ENCODE results near the gene AOC3. TPM values are rescaled to one million over a fixed set of nuclear protein-coding genes. Genes with fewer than 3 reads are reported as not detected.

The AOC3 gene
- total RNA-seq, 1 experiment from 2014 or later, result 0.26 TPM

- ChIA-PET POLR2A (ENCODE audit: unreplicated experiment) (no interaction called here), CTCF (no interaction called here)
- no peaks in the 10 kb centered on the region for H4K20me1 ChIP-seq (ENCODE audit: low read length)
- peaks cover 8% of the 10 kb centered on the region for H3K4me1 ChIP-seq (ENCODE audit: insufficient read depth, low read length)
- peaks cover 36% of the 10 kb centered on the region for H3K36me3 ChIP-seq (ENCODE audit: low read depth, low read length)
- ATAC-seq (no peak), DNase-seq (peak; percentile 46)
- H3K79me2 ChIP-seq (ENCODE audit: low read length), result no peaks in the 10 kb centered on the region
- peak overlapping the region; percentile 22; the same call in 1 of the 2 replicates for H3K27ac ChIP-seq (ENCODE audit: low read length)
- no peak overlapping the region for H3K9ac ChIP-seq (ENCODE audit: low read length)
- H3K4me2 ChIP-seq (ENCODE audit: low read length), result no peak overlapping the region; the same call in 1 of the 2 replicates
- no peaks in the 10 kb centered on the region for H3K9me3 ChIP-seq (ENCODE audit: low read length)
- H3K9me2 ChIP-seq (replicated peaks; ENCODE audit: low read length), result no peaks in the 10 kb centered on the region
- no peaks in the 10 kb centered on the region for H3K27me3 ChIP-seq (ENCODE audit: low read length)
- no peak for TF ChIP-seq EZH2phosphoT487 (IDR thresholded peaks at IDR 0.05; ENCODE audit: borderline replicate concordance, low read length)
- intact Hi-C loops (cut with micrococcal nuclease), result loop anchor here (5.0 kb wide), 1 partner anchor 151 kb away; the partner anchor contains the start of gene RPL27
- H2AFZ ChIP-seq (ENCODE audit: low read length), result no peak overlapping the region
- no TSS peak for BruUV-seq (replicated peaks)
- H3K4me3 ChIP-seq (ENCODE audit: low read length), result no peak overlapping the region
- no peaks in the 10 kb centered on the region for H3F3A ChIP-seq (ENCODE audit: low read length, unreplicated experiment)
Measured at GRCh38 chr17:42845918-42846593, 4.9 kb upstream of the AOC3 start.

GRCh38 chr17:42846594-42847280 is 4.3 kb upstream of the AOC3 start:
- H2AFZ ChIP-seq (ENCODE audit: low read length), result no peak overlapping the region
- intact Hi-C loops (cut with micrococcal nuclease), result loop anchor here (5.0 kb wide), 1 partner anchor 151 kb away; the partner anchor contains the start of gene RPL27
- ATAC-seq (no peak), DNase-seq (no peak)
- no peak for TF ChIP-seq CTCF (conservative IDR thresholded peaks at IDR 0.05; ENCODE audit: low read depth, low read length)
- TF ChIP-seq EZH2 (IDR thresholded peaks at IDR 0.05; ENCODE audit: low read length, unreplicated experiment), result no peak
- H3K27me3 ChIP-seq (ENCODE audit: low read length), result no peaks in the 10 kb centered on the region
- H3K36me3 ChIP-seq (ENCODE audit: low read depth, low read length), result peaks cover 30% of the 10 kb centered on the region
- H3K4me1 ChIP-seq (ENCODE audit: insufficient read depth, low read length), result peaks cover 8% of the 10 kb centered on the region
- ChIA-PET POLR2A (ENCODE audit: unreplicated experiment) (no interaction called here), CTCF (interaction anchor here (0.6 to 1.4 kb wide), 2 partner anchors 82 to 151 kb away, joined by 3 to 8 read pairs; partner anchors contain the start of gene RPL27)
- H3K4me3 ChIP-seq (ENCODE audit: low read length), result no peak overlapping the region
- H3K27ac ChIP-seq (ENCODE audit: low read length), result peak overlapping the region; percentile 22; the same call in 1 of the 2 replicates
- H3K9ac ChIP-seq (ENCODE audit: low read length), result no peak overlapping the region
- no peaks in the 10 kb centered on the region for H4K20me1 ChIP-seq (ENCODE audit: low read length)
- no peaks in the 10 kb centered on the region for H3K9me2 ChIP-seq (replicated peaks; ENCODE audit: low read length)
- BruUV-seq (replicated peaks), result no TSS peak
- no peaks in the 10 kb centered on the region for H3F3A ChIP-seq (ENCODE audit: low read length, unreplicated experiment)
- H3K9me3 ChIP-seq (ENCODE audit: low read length), result no peaks in the 10 kb centered on the region
- H3K4me2 ChIP-seq (ENCODE audit: low read length), result no peak overlapping the region
- no peaks in the 10 kb centered on the region for H3K79me2 ChIP-seq (ENCODE audit: low read length)

GRCh38 chr17:42848093-42848492 is 2.9 kb upstream of the AOC3 start:
- H3K9me3 ChIP-seq (ENCODE audit: low read length), result no peaks in the 10 kb centered on the region
- H3K9me2 ChIP-seq (replicated peaks; ENCODE audit: low read length), result no peaks in the 10 kb centered on the region
- BruUV-seq (replicated peaks), result no TSS peak
- no peaks in the 10 kb centered on the region for H4K20me1 ChIP-seq (ENCODE audit: low read length)
- CTCF ChIA-PET, result interaction anchor here (1.4 kb wide), 1 partner anchor 81 kb away, joined by 8 read pairs; no protein-coding TSS in a partner anchor
- intact Hi-C loops (cut with micrococcal nuclease), result loop anchor here (5.0 kb wide), 1 partner anchor 149 kb away; the partner anchor contains the start of gene RPL27
- POLR2A ChIA-PET (ENCODE audit: unreplicated experiment), result no interaction called here
- no peaks in the 10 kb centered on the region for H3K27me3 ChIP-seq (ENCODE audit: low read length)
- TF ChIP-seq EZH2 (IDR thresholded peaks at IDR 0.05; ENCODE audit: low read length, unreplicated experiment), result no peak
- no peak for TF ChIP-seq CTCF (conservative IDR thresholded peaks at IDR 0.05; ENCODE audit: low read depth, low read length)
- no peak for TF ChIP-seq EZH2phosphoT487 (IDR thresholded peaks at IDR 0.05; ENCODE audit: borderline replicate concordance, low read length)
- no peak overlapping the region for H3K9ac ChIP-seq (ENCODE audit: low read length)
- DNase-seq (no peak), ATAC-seq (no peak)
- H3K27ac ChIP-seq (ENCODE audit: low read length), result no peak overlapping the region
- H3K79me2 ChIP-seq (ENCODE audit: low read length), result no peaks in the 10 kb centered on the region
- H3F3A ChIP-seq (ENCODE audit: low read length, unreplicated experiment), result no peaks in the 10 kb centered on the region
- H3K4me2 ChIP-seq (ENCODE audit: low read length), result no peak overlapping the region
- H2AFZ ChIP-seq (ENCODE audit: low read length), result no peak overlapping the region
- H3K4me1 ChIP-seq (ENCODE audit: insufficient read depth, low read length), result peaks cover 8% of the 10 kb centered on the region
- no peak overlapping the region for H3K4me3 ChIP-seq (ENCODE audit: low read length)
- peaks cover 22% of the 10 kb centered on the region for H3K36me3 ChIP-seq (ENCODE audit: low read depth, low read length)
